ENCODE data around the gene APELA.
"Not testable (repeated sequence)": the region's sequence is repeated elsewhere in the genome, so short reads cannot be mapped to it uniquely, and the experiment has no call there.

Gene APELA

DNA sequence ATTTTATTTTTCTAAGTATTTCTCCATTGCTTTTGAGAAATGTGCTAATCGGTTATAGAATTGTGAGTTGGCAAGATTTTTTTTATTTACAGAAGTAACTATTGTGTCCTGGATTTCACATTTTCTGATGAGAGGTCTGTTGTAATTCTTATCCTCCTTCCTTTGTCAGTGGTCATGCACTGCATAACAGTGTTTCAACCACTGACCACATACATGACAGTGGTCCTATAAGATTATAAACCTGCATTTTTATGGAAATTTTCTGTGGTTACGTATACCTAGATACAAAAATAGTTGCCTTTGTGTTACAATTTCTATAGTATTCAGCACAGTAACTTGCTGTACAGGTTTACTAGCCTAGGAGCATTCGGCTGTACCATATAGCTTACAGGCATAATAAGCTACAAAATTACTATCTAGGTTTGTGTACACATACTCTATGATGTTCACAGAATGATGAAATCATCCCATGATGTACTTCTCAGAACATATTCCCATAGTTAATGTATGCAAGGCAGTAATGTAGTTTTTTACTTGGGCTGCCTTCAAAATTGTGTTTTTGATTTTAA lies 47.8 kb downstream of the APELA start:
- no peak for DNase-seq (ENCODE audit: low read depth in 2 of 2)

DNA sequence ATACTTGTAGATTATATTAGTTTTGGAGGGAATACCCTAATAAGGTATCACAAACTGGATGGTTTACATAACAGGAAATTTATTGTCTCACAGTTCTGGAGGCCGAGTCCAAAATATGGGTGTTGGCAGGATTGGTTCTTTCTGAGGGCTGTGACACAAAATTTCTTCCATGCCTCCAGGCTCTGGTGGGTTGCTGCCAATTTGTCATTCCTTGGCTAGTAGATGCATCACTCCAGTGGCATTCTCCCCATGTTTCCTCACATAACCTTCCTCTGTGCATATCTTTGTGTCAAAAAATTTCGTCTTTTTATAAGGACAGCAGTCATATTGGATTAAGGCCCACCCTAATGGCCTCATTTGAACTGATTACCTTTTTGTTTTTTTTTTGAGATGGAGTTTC lies 49.3 kb downstream of the APELA start:
- no peak for DNase-seq (ENCODE audit: low read depth in 2 of 2)

GRCh38 chr4:164927101-164927500 lies 50.1 kb downstream of the APELA start:
- DNase-seq (ENCODE audit: low read depth in 2 of 2) = not testable (repeated sequence)

- no peak for DNase-seq (ENCODE audit: low read depth in 2 of 2)
Observed at GRCh38 chr4:164930647-164931046, 53.7 kb downstream of the APELA start.

GRCh38 chr4:164931551-164932324 lies 54.8 kb downstream of the APELA start:
- DNase-seq (ENCODE audit: low read depth in 2 of 2) = no peak

DNA sequence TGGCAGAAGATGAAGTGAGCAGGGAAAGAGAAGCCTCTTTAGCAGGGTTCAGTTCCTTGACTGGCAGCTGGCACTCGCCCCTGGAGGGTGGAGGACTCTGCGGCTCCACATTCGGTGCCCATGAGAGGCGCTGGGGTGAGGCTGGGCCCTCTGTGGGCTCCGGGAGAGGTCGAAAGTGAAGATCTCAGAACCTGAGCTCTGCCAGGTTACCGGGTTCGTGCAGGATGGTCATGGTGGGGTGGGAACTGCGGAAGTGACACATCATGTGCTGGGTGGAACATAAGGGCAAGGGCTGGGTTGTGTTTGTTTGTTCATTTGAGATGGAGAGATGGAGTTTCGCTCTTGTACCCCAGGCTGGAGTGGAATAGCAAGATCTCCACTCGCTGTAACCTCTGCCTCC lies 56.3 kb downstream of the APELA start:
- DNase-seq (ENCODE audit: low read depth in 2 of 2) = no peak

DNA sequence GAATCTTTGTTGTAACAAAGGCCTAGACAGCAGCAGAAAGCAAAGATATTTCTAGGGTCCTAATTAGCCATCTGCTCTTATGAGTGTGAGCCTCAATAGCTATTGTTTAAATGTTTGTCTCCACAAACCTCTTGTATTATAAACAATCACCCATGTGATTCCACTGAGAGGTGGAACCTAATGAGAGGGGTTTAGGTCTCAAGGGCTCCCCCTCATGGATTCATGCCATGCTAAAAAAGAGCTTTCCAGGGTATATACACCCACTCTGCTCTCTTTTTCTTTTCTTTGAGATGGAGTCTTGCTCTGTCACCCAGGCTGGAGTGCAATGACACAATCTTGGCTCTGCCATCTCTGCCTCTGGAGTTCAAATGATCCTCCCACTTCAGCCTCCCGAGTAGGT lies 58.4 kb downstream of the APELA start:
- no peak for DNase-seq (ENCODE audit: low read depth in 2 of 2)

GRCh38 chr4:164935865-164936606 lies 59.1 kb downstream of the APELA start:
- not testable (repeated sequence) for DNase-seq (ENCODE audit: low read depth in 2 of 2)

GRCh38 chr4:164937576-164938270 lies 60.7 kb downstream of the APELA start:
- DNase-seq (ENCODE audit: low read depth in 2 of 2) = no peak

GRCh38 chr4:164943192-164943591 lies 66.2 kb downstream of the APELA start:
- no peak for DNase-seq (ENCODE audit: low read depth in 2 of 2)

DNA sequence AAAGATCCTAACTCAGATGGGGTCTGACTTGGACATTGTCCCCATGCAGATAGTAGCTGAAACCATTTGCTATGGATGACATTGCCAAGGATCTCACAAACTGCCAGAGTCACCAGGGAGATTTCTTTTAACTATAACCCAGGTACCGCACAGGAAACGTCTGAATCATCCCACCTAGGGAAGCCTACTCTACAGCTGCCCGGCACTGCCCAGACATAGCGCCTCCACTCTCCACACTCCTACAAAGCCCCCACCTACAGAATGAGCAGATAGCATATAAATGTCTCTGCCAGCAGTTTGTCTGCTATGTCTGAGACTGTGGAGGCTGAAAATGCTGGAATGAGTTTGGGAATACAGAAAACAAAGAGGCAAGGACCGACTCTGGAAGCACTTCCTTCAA lies 68.2 kb downstream of the APELA start:
- no peak for DNase-seq (ENCODE audit: low read depth in 2 of 2)

GRCh38 chr4:164946810-164947209 lies 69.8 kb downstream of the APELA start:
- DNase-seq (ENCODE audit: low read depth in 2 of 2) = no peak
